Lower lobe of right lung (tissue), 2 donors: ENCODE results near the gene SAMM50. TPM values are rescaled to one million over a fixed set of nuclear protein-coding genes. Genes with fewer than 3 reads are reported as not detected.
A peak's percentile ranks its signal among the peaks of the same experiment; 100 is the strongest.
"Not testable (repeated sequence)": the region's sequence is repeated elsewhere in the genome, so short reads cannot be mapped to it uniquely, and the experiment has no call there.

ENCODE experiments used
- ATAC-seq, 2 donors: fragments of 200-7000 bp; cut with Tn5 transposase; one replicate each; pipeline ENCODE4 v1.9.1; 2020 to 2022; ENCODE audit warnings: mild to moderate bottlenecking in 2 of 2, moderate library complexity in 2 of 2
- DNase-seq: peaks from one replicate; pipeline ENCODE4 v3.0.0-alpha.2; 2020
- H3K27ac ChIP-seq: fragments of 200-600 bp; one replicate; pipeline ENCODE4 v1.8.0; 2022
- H3K27me3 ChIP-seq: fragments of 200-600 bp; one replicate; pipeline ENCODE4 v1.8.0; 2022; ENCODE audit warnings: low read depth
- H3K36me3 ChIP-seq: fragments of 200-600 bp; one replicate; pipeline ENCODE4 v1.8.0; 2022; ENCODE audit warnings: mild to moderate bottlenecking
- H3K4me1 ChIP-seq: fragments of 200-600 bp; one replicate; pipeline ENCODE4 v1.8.0; 2022
- H3K4me3 ChIP-seq: fragments of 200-600 bp; one replicate; pipeline ENCODE4 v1.8.0; 2022; ENCODE audit warnings: mild to moderate bottlenecking
- H3K9me3 ChIP-seq: fragments of 200-600 bp; one replicate; pipeline ENCODE4 v1.8.0; 2022
- intact Hi-C: fragments of 100-400 bp; cut with DNase I; formaldehyde crosslinking; loops from one replicate; pipeline ENCODE4 v1.11.0; 2022
- total RNA-seq: library from RNA; stranded (reverse); fragmentation: NEBNext Ultra II Directional; extraction: Animal tissue kit (Norgen Biotek cat#: 25700); gene quantifications from one replicate; pipeline ENCODE4 v1.2.1, GENCODE V29; 2021
- TF ChIP-seq, protein P1 (sequence below): fragments of 200-600 bp; IDR thresholded peaks from one replicate; pipeline ENCODE4 v1.8.0; 2022; ENCODE audit warnings: antibody characterized with exemption, mild to moderate bottlenecking
- donor health status: DM: no; HTN: yes; CAD: no; lungs with severe emphysema.

The SAMM50 gene
- total RNA-seq, 1 donor from 2014 or later, result 28.5 TPM

DNA sequence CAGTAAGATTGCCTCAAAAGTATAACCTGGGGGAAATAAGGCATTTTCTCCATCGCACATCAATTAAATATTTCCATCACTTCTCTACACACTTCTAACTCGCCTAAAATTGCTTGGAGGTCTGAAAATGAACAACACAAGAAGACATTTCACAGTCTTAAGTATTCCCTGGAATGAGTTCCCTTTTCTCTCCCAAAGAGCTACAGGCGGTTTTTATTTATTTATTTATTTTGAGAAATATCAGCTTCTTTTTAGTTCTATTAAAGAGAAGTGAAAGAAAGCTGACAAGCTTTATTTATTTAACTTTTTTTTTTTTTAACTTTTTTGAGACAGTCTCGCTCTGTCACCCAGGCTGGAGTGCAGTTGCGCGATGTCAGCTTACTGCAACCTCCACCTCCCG lies 57.3 kb downstream of the SAMM50 start:
- H3K4me1 ChIP-seq, result no peaks in the 10 kb centered on the region
- no peaks in the 10 kb centered on the region for H3K36me3 ChIP-seq
- H3K9me3 ChIP-seq, result no peaks in the 10 kb centered on the region
- H3K27ac ChIP-seq, result no peak overlapping the region
- no peaks in the 10 kb centered on the region for H3K27me3 ChIP-seq
- no peak overlapping the region for H3K4me3 ChIP-seq
- intact Hi-C loops, result no loop called here
- no peak for ATAC-seq
- DNase-seq, result no peak
- TF ChIP-seq, protein P1, sequence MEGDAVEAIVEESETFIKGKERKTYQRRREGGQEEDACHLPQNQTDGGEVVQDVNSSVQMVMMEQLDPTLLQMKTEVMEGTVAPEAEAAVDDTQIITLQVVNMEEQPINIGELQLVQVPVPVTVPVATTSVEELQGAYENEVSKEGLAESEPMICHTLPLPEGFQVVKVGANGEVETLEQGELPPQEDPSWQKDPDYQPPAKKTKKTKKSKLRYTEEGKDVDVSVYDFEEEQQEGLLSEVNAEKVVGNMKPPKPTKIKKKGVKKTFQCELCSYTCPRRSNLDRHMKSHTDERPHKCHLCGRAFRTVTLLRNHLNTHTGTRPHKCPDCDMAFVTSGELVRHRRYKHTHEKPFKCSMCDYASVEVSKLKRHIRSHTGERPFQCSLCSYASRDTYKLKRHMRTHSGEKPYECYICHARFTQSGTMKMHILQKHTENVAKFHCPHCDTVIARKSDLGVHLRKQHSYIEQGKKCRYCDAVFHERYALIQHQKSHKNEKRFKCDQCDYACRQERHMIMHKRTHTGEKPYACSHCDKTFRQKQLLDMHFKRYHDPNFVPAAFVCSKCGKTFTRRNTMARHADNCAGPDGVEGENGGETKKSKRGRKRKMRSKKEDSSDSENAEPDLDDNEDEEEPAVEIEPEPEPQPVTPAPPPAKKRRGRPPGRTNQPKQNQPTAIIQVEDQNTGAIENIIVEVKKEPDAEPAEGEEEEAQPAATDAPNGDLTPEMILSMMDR, result no peak

DNA sequence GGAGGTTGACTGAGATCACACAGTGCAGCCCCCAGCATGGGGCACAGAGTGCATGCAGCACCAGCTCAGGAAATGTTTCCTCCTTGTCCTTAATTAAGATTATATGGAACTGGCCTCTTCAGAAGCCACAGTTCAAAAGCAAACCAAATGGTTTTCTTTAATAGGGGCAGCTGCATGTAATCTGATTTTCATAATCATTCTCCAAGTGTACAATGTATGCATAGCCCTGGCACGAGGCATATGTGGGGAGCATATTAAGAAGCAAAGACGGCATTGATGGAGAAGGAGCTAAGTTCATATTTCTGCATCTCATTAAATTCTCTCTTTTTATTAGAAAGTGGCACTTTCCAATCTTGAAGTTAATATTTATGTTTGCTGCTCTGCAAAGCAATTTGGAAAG lies 59.0 kb downstream of the SAMM50 start:
- no peaks in the 10 kb centered on the region for H3K4me1 ChIP-seq
- ATAC-seq, result no peak
- intact Hi-C loops, result no loop called here

DNA sequence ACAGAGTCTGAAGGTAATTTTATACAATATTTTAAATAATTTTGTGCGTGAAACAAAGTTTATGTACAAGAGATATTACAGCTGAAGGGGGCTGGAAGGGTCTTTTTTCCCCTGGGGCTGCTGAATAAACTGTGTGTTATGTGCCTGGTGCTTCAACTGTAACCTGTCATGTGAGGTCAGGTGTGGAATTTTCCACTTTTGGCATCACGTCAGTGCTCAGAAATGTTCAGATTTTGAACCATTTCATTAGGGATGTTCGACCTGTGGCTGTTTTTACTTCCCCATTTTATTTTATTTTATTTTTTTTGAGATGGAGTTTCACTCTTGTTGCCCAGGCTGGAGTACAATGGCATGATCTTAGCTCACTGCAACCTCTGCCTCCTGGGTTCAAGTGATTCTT lies 61.3 kb downstream of the SAMM50 start:
- H3K4me3 ChIP-seq, intact Hi-C loops, H3K4me1 ChIP-seq, ATAC-seq, H3K9me3 ChIP-seq, H3K27ac ChIP-seq, H3K27me3 ChIP-seq, DNase-seq, H3K36me3 ChIP-seq: not testable (repeated sequence)

More for the DNA sequence above, 59.0 kb downstream of the SAMM50 start:
- Histone ChIP-seq H3K36me3 (no peaks in the 10 kb centered on the region), H3K27ac (no peak overlapping the region), H3K9me3 (no peaks in the 10 kb centered on the region), H3K27me3 (no peaks in the 10 kb centered on the region), H3K4me3 (no peak overlapping the region)
- DNase-seq, result peak; percentile 8
- TF ChIP-seq, protein P1, result no peak

DNA sequence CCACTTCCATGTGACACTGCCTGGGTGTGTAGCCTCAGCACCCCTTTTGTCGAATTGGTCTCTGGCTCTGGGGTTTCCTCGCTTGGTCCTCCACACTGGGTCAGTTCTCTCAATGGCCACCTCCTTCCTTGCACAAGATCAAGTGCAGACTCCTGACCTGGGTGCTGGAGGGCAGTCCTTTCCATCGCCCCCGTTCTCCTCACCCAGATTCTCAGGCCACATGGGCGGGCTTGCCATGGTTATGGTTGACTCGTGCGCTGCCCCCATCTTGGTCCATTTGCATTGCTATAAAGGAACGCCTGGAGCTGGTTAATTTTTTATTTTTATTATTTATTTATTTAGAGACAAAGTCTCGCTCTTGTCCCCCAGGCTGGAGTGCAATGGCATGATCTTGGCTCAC lies 63.4 kb downstream of the SAMM50 start:
- H3K27ac ChIP-seq, result no peak overlapping the region
- H3K4me3 ChIP-seq, result no peak overlapping the region
- H3K4me1 ChIP-seq, result peaks cover 7% of the 10 kb centered on the region
- DNase-seq (peak; percentile 27), ATAC-seq (no peak)
- H3K27me3 ChIP-seq, result no peaks in the 10 kb centered on the region
- no peaks in the 10 kb centered on the region for H3K36me3 ChIP-seq
- TF ChIP-seq, protein P1, result no peak
- intact Hi-C loops, result no loop called here
- no peaks in the 10 kb centered on the region for H3K9me3 ChIP-seq

DNA sequence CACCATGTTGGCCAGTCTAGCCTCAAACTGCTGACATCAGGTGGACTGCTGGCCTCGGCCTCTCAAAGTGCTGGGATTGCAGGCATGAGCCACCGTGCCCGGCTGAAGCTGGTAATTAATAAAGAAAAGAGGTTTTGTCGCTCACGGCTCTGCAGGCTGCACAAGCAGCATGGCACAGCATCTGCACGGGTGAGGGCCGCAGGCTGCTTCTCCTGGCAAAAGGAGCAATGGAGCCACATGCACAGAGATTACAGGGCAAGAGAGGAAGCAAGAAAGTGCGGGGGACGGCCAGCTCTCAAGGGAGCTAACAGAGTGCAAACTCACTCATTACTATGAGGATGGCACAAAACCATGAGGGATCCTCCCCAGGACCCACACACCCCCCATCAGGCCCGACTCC lies 64.2 kb downstream of the SAMM50 start:
- peaks cover 7% of the 10 kb centered on the region for H3K4me1 ChIP-seq
- no peak overlapping the region for H3K27ac ChIP-seq
- TF ChIP-seq, protein P1, result no peak
- no peaks in the 10 kb centered on the region for H3K9me3 ChIP-seq
- peak; percentile 29 for DNase-seq
- no peak for ATAC-seq
- intact Hi-C loops, result no loop called here
- H3K27me3 ChIP-seq, result no peaks in the 10 kb centered on the region
- no peaks in the 10 kb centered on the region for H3K36me3 ChIP-seq
- no peak overlapping the region for H3K4me3 ChIP-seq

DNA sequence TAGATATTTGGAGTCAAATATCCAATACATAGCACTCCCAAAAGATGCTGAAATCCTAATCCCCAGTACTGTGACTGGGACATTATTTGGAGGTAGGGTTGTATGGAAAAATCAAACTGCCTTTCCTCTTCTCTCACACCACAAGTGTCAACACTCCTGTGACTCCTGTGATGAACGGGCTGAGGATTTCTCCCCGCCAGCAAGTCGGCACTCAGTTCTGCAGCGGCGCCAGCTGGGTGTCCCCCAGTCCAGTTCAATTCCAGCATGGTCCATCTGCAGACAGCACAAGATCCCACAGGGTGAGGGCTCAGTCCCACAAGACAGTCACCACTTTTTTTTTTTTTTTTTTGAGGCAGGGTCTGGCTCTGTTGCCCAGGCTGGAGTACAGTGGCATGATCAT lies 64.6 kb downstream of the SAMM50 start:
- Histone ChIP-seq H3K4me1 (peaks cover 11% of the 10 kb centered on the region), H3K27ac (no peak overlapping the region), H3K36me3 (no peaks in the 10 kb centered on the region), H3K27me3 (no peaks in the 10 kb centered on the region), H3K9me3 (no peaks in the 10 kb centered on the region), H3K4me3 (no peak overlapping the region)
- peak; percentile 9 for DNase-seq
- TF ChIP-seq, protein P1, result no peak
- no peak for ATAC-seq
- intact Hi-C loops, result no loop called here
